OCI-LY3 (cell line): ENCODE results near the gene C9orf72.

Experiments
- EZH2phosphoT487 ChIP-seq: fragments of 200-600 bp; shearing (Covaris generic); IDR thresholded peaks from 2 replicates; pipeline ENCODE4 v1.6.1; 2018; ENCODE audit warnings: antibody characterized with exemption, mixed run types, low read depth
- TF ChIP-seq, protein P1 (sequence below): fragments of 200-600, 300-600 bp; sonication (generic); IDR thresholded peaks from 2 replicates; pipeline ENCODE4 v1.5.1; 2014; ENCODE audit warnings: antibody characterized with exemption, low read length, low read depth

- TF ChIP-seq, protein P1, sequence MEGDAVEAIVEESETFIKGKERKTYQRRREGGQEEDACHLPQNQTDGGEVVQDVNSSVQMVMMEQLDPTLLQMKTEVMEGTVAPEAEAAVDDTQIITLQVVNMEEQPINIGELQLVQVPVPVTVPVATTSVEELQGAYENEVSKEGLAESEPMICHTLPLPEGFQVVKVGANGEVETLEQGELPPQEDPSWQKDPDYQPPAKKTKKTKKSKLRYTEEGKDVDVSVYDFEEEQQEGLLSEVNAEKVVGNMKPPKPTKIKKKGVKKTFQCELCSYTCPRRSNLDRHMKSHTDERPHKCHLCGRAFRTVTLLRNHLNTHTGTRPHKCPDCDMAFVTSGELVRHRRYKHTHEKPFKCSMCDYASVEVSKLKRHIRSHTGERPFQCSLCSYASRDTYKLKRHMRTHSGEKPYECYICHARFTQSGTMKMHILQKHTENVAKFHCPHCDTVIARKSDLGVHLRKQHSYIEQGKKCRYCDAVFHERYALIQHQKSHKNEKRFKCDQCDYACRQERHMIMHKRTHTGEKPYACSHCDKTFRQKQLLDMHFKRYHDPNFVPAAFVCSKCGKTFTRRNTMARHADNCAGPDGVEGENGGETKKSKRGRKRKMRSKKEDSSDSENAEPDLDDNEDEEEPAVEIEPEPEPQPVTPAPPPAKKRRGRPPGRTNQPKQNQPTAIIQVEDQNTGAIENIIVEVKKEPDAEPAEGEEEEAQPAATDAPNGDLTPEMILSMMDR = no peak
- no peak for TF ChIP-seq EZH2phosphoT487
Observed at GRCh38 chr9:27528886-27529315, 44.4 kb downstream of the C9orf72 start.
